TTC549 (cell line): ENCODE data around the gene SBF2.
A peak's percentile ranks its signal among the peaks of the same experiment; 100 is the strongest.
"Not testable (repeated sequence)": the region's sequence is repeated elsewhere in the genome, so short reads cannot be mapped to it uniquely, and the experiment has no call there.

Source experiments
- FAIRE-seq: peaks from 2 replicates; lab custom pipeline; 2012; peaks lifted over from hg19 to GRCh38; lab: Jason Lieb, UNC

Gene SBF2

DNA sequence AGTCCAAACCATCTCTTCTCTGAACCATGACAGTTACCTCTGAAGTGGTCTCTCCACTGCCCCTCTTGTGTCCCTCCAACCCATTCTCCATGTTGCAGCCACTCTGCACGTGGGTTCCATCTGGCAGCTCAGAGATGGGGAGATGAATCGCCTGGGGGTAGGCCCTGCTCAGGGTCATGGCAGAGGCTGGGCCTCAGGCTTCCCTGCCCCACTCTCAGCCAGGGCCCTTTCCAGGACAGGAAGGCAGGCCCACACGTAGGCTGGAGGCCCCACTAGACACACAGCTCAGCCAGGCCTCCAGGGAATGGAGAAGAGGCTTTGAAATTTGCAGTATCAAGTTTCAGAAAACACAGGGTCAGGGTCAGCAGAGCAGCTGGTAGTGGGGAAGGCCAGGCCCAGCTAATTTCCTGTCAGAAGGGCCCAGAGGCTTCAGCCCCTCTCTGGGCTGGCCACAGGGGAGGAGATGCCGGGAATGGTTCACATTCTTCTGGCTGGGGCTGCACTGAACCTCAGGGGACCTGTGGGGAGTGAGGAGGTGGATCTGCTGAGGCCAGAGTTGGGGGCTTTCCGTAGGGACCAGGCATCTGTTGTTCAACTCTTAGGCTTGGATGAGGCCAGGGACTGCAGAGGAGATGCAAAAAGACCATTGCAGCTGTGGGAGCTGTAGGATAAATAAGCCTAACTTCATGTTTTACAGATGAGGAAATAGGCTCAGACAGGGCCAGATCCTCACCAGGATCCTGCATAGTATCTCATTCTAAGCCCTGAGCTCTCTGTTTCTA is 528.5 kb downstream of the SBF2 start:
- no peak for FAIRE-seq

DNA sequence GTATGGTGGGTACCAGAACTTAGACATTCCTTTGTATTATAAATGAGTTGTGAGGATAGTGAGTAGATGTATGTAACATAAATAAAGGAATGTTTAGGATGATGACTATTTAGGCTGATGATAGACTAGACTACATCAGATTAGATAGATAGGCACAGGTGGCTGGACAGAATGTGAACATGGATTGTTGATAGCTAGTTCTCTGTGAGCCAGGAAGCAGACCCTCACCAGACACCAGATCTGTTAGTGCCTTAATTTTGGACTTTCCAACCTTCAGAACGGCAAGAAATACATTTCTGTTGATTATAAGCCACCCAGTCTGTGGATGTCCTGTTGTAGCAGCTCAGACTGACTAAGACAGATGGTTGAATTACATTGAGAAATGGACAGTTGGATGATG is 530.7 kb downstream of the SBF2 start:
- FAIRE-seq, result no peak

DNA sequence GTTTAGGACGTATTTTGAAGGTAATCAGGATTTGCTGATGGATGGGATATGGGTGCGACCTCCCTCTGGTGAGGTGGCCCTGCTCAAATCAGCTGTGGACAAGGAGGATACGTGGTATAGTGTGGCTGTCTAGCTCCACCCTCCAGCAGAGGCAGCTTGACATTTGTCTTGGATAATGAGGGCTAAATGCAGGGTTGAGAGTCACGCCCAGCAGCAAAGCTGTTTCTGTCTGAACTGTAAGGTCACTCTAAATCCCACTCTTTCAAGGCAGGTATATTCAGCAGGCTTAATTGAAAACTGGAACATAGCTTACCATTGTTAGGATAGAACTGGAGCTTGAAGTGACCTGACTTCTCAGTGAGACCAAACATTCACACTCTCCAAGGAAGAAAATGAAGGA is 531.5 kb downstream of the SBF2 start:
- FAIRE-seq, result no peak

DNA sequence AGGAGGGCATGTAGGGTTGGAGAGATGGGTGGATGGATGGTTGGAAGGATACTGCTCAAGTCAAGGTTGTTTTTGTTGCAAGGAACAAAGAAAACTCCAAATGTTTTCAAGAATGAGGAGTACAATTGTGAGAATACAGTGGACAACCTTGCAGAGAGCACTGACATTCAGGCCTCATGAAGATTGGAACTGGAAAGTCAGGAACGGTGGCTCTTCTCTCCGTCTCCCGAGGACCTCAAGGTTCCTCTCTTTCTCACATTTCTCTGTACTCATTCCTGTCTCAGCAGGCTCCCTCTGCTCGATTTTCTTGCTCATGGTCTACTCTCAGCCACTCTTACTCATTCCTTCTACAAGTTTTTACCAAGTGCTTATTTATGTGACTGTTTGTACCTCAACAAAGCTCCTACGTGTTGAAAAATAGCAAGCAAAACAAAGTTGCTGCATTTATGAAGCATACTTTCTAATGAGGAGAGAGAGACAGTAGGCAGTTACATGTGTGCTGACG is 532.5 kb downstream of the SBF2 start:
- no peak for FAIRE-seq

DNA sequence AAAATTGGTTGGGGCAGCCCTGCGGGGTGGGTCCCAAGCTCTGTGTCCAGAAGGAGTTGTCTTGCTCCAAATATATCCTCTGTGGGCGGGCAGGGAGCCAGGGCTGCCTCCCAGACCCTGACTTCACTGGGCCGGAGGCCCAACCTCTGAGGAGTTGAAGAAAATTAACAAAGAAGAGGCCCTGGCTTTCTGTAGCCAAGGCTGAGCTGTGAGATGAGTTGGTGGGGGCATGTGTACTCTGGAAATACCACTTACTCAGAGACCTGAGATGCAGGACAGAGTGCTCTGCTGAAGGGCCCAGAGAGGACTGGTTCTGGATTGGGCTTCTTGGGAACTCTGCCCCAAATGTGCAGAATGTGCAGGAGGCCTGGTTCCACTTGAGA is 533.8 kb downstream of the SBF2 start:
- no peak for FAIRE-seq

DNA sequence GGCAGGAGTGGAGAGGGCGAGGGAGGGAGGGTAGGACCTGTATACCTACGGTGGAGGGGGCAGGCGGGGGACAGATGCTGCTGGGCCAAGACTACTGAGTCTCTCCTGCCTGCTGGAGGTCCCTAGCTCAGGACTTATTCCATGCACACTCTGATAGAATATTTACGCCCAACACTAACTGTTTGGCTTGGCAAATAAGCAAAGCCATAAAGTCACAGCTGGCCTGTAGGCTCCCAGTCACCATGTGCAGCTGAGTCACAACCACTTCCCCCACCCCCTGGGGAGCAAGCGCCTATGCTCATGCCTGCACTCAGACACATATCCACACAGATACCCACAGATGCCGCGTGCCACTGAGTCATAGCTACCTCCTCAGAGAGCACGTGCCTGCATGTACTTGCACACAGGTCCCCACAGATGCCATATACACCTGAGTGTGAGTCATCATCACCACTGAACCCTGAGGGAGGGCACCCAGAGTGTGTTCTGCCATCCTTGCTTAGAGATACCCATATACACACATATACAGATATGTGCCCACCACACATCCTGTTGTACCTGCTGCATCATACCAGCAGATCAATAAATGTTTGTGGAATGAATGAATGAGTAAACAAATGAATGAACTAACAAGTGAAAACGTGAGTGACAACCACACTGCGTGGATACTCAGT is 534.4 kb downstream of the SBF2 start:
- FAIRE-seq, result no peak

DNA sequence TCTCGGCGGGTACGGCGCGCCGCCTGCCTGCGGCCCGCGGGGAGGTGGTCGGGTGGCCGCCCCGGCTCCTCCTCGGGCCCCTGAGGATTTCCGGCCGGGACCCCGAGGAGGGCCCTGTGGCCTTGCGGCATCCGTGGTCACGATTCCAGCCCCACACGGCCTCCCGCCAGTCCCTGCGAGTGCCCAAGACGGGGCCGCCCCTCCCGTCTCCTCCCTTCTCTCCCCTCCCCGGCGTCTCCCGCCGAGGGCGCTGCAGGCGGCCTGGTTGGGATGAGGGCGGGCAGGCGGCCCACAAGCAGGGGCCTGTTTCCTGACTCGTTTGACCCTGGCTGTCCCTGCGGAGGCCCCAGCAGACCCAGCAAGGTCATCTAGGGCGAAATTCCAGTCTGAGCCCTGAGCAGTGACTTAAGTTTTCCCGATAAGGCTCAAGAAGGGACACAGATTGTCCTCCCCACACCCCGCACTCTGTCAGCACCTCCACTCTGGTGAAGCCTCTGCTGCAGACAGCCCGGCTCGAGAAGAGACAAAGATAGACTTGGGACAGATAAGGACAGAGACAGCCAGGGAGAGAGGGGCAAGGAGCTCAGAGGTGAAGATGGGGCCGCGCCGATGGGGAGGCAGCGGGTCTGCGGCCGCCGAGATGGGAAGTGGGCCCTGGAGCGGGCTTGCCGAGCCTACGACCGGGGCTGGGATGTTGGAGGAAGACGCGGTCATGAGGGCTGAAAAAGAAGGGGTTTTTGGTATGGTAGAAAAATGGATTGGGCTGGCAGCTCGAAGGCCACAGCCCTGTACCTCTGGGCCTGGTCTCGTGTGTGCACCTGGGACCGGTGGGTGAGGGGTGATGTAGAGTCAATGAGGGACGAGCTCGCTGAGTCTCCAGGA is 535.1 kb downstream of the SBF2 start:
- peak; percentile 43 for FAIRE-seq

DNA sequence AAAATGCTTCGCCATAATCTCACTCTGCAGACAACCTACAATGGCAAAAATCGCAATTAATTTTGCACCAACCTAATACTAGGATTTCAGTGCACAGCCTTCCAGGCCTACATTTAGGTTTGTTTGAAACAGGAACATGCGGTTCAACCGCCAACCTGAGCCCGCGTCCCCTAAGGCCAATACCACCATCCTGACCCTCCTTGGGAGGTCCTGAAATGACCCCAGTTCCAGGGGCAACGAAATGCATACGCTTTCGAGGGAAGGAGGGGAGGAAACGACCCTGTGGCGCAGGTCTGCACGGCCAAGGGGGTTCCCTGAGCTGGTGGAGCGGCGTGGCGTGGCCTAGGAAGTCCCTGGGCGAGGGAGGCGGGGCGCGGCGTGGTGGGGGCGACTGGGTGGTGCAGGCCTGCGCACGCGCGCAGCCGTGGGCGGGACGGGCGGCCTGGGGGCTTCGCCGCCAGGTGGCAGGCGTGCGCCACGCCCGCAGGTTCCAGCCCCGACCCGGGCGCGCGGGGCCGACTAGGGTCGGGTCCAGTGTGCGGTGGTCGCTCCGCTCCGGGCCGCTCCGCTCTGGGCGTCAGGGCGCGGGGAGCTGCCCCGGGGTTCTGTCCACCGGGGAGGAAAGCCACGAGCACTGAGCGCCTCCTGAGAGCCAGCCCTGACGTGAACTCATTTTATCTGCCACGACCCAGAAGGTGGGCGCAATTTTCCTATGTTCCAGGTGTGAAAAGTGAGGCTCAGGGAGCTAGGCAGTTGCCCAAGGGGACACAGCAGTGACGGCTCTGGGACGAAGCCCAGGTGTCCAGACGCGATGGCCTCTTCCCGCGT is 536.0 kb downstream of the SBF2 start:
- no peak for FAIRE-seq

DNA sequence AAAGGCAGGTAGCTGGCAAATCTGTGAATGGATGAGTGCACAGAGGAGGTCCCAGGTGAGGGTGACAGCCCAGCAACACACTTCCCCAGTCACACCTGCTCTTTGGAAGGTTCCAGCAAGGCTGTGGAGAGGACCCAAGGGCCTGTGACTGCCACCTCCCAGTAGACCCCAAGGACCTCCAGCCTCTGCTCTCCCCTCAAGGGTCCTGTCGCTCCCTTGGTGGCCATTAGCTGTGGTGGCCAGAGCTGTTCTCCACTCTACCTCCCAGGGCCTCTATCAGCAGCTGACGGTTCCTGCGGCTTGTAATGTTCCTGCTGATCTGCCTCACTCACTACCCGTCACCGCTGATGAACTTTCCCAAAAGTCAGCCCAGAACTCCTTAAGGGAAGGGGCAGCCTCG is 537.1 kb downstream of the SBF2 start:
- FAIRE-seq, result no peak

DNA sequence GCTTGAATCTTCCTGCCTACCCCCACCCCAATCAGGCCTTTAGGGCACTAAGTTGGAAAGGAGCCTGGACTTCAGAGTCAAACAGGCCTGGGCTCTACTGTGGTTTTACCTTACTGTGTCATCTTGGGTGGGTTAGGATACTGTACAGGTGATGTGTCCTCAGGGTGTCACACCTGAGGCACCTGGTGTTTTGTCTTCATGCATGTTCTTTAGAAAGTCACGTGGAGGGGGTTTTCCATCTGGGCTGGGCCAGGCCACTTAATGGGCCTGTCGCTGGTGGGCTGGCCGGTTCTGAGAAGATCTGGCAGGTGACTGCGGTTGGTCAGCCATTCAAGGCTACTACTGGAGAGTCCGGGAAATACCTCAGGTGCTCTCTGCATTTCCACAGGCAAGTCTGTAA is 537.6 kb downstream of the SBF2 start:
- FAIRE-seq, result no peak

DNA sequence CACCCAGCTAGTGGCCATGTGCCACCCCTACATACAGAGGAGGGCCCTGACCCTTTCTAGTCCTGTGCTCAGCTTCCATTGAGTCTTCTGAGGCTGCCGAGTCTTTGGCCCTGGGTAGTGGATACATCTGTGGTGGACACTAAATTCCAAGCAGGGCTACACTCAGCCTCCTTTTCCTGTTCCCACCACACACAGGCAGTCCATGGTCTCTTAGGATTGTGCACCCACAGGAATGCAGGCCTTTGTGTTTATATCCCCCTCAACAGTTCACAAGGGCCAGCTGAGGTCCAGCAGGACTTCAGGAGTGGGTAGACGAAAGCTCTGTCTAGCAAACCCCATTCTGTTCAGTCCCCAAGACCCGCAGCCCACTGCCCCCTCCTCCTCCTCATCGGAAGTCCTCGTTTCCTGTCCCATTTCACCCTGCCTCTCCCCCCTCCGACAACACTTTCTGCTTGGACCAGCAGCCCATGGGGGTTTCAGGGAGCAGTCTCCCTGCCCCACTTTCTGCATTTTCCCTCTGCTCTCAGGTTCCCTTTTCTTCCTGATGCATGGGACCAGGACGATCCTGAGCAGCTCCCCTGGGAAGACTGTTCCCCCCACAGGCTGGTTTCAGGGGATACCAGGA is 538.3 kb downstream of the SBF2 start:
- no peak for FAIRE-seq

DNA sequence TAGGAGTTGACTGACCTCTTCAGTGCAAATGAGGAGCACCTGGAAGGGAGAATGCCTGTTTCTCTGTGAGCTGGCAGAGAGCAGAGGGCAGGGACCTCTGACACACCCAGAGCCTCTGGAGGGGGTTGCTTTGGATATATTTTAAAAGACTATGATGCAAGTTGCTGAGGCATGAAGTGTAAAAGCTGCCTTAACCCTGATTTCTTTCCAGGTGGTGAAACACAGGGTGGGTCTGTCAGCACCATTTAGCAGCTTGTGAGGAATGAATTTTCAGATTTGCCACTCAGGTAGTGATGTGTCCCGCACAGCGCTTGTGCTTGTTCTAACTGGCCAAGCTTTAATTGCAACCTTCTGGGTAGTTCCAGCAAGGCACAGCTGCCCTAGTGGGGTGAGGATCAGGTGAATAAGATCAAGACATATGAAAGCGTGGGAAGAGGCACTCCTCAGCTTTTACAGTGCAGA is 540.0 kb downstream of the SBF2 start:
- no peak for FAIRE-seq

DNA sequence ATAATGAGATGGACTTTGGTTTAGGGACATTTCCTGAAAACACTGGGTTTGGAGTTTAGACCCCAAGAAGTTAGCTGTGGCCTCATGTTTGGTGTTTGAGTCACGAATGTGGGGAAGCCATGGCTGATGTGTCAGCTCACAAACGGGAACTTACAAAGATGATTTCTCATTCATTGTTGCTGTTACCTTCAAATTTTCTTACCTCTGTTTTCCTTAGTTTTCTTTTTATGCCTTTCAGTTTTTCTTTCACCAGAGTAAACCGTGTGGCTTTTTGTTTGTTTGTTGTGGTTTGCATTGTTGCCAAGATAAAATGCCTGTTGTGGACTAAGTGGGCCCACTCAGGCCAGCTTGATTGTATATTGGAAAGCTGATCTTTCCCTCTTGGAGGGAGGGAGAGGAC is 541.0 kb downstream of the SBF2 start:
- FAIRE-seq, result no peak

DNA sequence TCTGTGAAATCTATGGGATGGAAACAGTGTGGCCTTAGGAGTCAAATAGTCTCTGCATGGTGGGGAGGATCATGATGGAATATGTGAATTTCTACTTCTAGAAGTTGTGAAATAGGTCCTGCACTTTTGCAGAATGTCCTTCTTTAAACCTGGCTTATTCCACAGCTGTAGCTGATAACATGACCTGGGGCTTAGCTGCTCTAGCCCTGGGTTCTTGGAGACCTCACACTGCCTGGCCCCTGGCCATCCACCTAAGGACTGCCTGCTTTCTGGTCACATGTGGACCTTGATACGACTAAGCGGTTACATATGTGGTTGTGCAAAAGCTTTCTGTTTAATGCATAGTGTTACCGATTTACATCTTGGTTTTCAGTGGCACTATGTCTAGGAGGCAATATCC is 541.9 kb downstream of the SBF2 start:
- no peak for FAIRE-seq

DNA sequence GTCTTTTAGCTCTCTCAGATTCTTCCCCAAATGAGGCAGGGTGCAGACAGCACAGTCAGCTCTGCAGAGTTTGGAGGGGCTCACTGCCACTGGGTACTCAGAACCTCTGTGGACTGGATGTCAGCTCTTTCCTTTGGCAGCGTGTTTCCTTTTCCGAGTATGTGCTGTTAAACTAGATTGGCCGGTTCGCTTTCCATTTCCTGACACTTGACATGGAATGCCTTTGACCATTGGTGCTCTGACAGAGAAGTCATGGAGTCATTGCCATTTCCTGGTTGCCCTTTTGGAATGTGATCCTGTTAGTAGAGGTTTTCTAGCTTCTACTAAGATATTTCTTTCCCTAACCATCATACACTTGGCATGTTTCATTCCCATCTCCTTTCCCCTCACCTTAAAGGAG is 543.5 kb downstream of the SBF2 start:
- no peak for FAIRE-seq

DNA sequence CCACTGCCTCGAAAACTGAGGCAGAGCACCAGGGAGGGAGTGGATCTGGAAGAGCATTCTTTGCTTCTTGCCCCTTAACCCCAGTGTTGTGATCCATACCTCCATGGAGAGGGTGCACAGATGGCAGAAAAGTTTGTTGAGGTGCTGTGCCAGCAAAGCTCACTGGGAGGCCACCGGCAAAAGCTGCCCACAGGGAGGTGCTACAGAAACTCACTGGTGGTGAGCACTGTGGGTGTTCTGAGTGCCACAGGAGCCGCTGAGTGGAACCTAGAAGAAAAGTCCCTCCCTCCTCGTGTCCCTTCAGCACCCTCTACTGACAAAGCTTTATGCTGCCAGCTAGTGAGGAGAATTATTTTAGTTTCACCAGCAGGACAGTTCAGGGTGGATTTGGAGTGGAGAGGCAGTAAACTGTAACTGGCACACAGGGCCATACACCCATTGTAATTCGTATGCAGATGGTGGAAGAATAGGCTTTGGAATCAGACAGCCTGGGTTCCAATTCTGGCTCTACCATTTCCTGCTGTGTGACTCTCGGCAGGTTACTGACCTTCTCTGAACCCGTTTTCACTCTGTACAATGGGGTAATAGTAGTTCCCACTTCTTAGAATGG is 545.6 kb downstream of the SBF2 start:
- no peak for FAIRE-seq

DNA sequence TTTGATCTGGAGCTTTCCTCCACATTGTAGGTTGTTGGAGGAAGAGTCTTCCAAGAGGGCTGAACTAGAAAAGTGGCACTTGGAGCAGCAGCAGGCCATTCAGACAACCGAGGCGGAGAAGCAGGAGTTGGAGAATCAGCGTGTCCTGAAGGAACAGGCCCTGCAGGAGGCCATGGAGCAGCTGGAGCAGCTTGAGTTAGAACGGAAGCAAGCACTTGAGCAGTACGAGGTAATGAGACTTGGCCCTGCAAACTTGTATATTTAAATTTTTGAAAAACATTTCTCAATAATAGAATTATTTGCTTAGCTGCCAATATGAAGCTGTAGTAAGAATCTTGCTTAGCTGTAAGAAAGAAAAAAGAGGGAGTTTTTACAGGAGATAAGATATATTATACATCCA is 546.2 kb downstream of the SBF2 start:
- FAIRE-seq, result no peak

DNA sequence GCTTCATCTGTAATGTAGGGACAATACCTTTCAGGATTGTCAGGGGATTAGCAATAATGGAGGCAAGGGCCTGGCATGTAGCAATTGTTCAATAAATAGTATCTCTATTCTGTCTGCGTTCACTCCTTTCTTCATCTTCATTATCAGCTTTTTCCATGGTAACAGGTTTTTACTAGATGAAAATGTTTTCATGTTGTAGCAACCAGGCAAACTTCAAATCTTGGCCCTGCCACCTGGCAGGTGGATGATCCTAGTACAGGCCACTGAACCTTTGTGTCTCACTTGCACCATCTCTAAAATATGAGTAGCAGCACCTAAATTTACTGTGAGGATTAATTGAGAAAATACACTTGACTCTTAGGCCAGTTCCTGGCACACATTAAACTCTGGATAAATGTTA is 546.8 kb downstream of the SBF2 start:
- no peak for FAIRE-seq

DNA sequence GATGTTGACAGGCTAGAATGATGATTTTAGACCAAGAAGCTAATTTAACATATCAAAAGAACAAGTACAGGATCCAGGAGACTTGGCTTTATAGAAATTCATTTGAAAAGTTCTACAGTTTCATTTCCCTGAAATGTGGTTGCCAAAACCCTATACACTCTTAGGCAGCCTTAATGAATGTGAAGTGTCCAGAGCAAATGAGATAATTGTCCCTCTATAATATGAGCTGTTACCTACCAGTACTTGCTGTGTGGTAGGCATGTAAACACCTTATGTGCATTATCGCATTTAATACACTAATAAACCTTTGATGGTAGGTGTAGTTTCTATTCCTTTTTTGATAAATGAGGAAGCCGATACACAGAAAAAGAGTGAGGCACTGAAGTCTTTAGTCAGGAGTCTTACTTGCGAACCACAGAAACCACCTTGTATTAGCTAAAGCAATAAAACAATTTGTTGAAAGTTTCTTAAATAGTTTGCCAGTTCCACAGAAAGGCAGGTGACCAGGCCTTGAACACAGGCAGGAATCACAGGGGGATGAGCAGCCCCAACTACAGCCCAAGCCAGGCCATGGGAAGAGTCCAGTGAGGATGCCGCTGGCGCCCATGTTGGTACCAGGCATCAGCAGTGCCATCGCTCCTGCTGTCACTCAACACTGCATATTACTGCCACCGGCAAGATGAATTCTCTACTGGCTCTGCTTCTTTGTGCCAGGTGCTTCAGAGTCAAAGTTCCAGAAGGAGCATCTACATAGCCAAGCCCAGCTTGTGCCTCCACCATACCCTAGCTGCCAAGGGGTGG is 548.4 kb downstream of the SBF2 start:
- no peak for FAIRE-seq

DNA sequence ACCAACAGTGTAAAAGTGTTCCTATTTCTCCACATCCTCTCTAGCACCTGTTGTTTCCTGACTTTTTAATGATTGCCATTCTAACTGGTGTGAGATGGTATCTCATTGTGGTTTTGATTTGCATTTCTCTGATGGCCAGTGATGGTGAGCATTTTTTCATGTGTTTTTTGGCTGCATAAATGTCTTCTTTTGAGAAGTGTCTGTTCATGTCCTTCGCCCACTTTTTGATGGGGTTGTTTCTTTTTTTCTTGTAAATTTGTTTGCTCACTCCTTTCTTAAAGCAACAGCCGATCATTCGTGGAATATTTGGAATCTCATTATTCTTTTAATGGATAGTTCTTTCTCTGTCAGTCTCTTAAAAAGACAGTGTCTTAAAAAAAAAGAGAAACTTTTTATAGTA is 550.5 kb downstream of the SBF2 start:
- not testable (repeated sequence) for FAIRE-seq
